Measurements from ENCODE around the gene MRPS2. TPM values are rescaled to one million over a fixed set of nuclear protein-coding genes. Genes with fewer than 3 reads are reported as not detected.
A peak's percentile ranks its signal among the peaks of the same experiment; 100 is the strongest.

MRPS2 gene
- total and polyA plus RNA-seq, 10 of the 15 experiments (the other 5 are each of a cell fraction or from before 2014, with no cell fraction given): 3.3 to 103 (median 69.5) TPM

GRCh38 chr9:135515083-135515951 lies 14.8 kb downstream of the MRPS2 start:
- Histone ChIP-seq H4K20me1 (ENCODE audit: control insufficient read depth, insufficient read depth) (no peaks in the 10 kb centered on the region), H3K36me3 (ENCODE audit: control insufficient read depth in 2 of 2, insufficient read depth in 2 of 2, low read length in 1 of 2) (no peaks in the 10 kb centered on the region), H3K27ac (ENCODE audit: control insufficient read depth, insufficient read depth) (no peak overlapping the region), H3K27me3 (replicated peaks in 1 of 2; ENCODE audit: control insufficient read depth in 2 of 2, insufficient read depth in 2 of 2, low read length in 1 of 2) (no peaks in the 10 kb centered on the region; a peak in 1 of 4 replicates), H3K4me1 (ENCODE audit: control insufficient read depth, insufficient read depth, low read length) (no peaks in the 10 kb centered on the region), H3K9ac (ENCODE audit: control insufficient read depth, insufficient read depth, low read length) (no peak overlapping the region), H3K79me2 (ENCODE audit: control insufficient read depth, insufficient read depth, low read length) (no peaks in the 10 kb centered on the region), H3K9me3 (replicated peaks; ENCODE audit: control insufficient read depth, insufficient read depth, low read length) (no peaks in the 10 kb centered on the region), H3K4me3 (no peak overlapping the region), H2AFZ (ENCODE audit: control insufficient read depth, low read depth, low read length) (no peak overlapping the region), H3K4me2 (ENCODE audit: control insufficient read depth, insufficient read depth) (no peak overlapping the region)
- intact Hi-C loops (cut with micrococcal nuclease; ENCODE audit: unreplicated experiment): no loop called here
- TF ChIP-seq MTA3 (IDR thresholded peaks at IDR 0.05; ENCODE audit: borderline replicate concordance, low read length) (no peak), CBFB (IDR thresholded peaks at IDR 0.05; ENCODE audit: low read depth) (no peak), PAX5 (IDR thresholded peaks at IDR 0.05; ENCODE audit: borderline replicate concordance, low read depth, low read length) (no peak), ZNF274 (IDR thresholded peaks at IDR 0.05; ENCODE audit: insufficient read depth, insufficient read length) (no peak), ESRRA (IDR thresholded peaks at IDR 0.05; ENCODE audit: low read length) (no peak)
- SMC1A ChIA-PET (ENCODE audit: uncharacterized antibody, unreplicated experiment): no interaction called here
- CTCF ChIA-PET: interaction anchor here (0.6 kb wide), 1 partner anchor 9 kb away, joined by 4 read pairs; no protein-coding TSS in a partner anchor
- FAIRE-seq (no peak), ATAC-seq (no peak), DNase-seq (ENCODE audit: low read depth, low spot score) (no peak)
- POLR2A ChIA-PET: no interaction called here
- RAD21 ChIA-PET (ENCODE audit: unreplicated experiment): no interaction called here
- WGBS (ENCODE audit: insufficient coverage, insufficient replicate concordance, low lambda C conversion rate, missing lambda C conversion rate): 54% methylated on average over 29 of the region's 31 CpGs
- no TSS peak for BruUV-seq (replicated peaks)
- in situ Hi-C loops (cut with MboI): no loop called here

- no peak for DNase-seq (ENCODE audit: low read depth, low spot score)
- FAIRE-seq: no peak
- H2AFZ ChIP-seq (ENCODE audit: control insufficient read depth, low read depth, low read length): no peak overlapping the region; the same call in 1 of the 2 replicates
- TF ChIP-seq MEF2B (IDR thresholded peaks at IDR 0.05; ENCODE audit: partially characterized antibody, poor library complexity, severe bottlenecking) (no peak), BACH1 (IDR thresholded peaks at IDR 0.05; ENCODE audit: borderline replicate concordance) (no peak), JUND (IDR thresholded peaks at IDR 0.05; ENCODE audit: low read depth, low read length) (no peak), BRCA1 (IDR thresholded peaks at IDR 0.05; ENCODE audit: low read depth, low read length) (no peak), MAX (IDR thresholded peaks at IDR 0.05; ENCODE audit: low read depth, low read length) (no peak), CTCF (IDR thresholded peaks at IDR 0.05 in 2 of 3, conservative IDR thresholded peaks at IDR 0.05 in 1 of 3; ENCODE audit: control insufficient read depth in 2 of 3, extremely low read depth in 1 of 3, insufficient read depth in 1 of 3, low read depth in 3 of 3, low read length in 3 of 3) (no peak), TBL1XR1 (IDR thresholded peaks at IDR 0.05; ENCODE audit: low read depth, low read length) (no peak), RBBP5 (conservative IDR thresholded peaks at IDR 0.05) (no peak), BMI1 (IDR thresholded peaks at IDR 0.05; ENCODE audit: borderline replicate concordance) (no peak), EGR1 (IDR thresholded peaks at IDR 0.05; ENCODE audit: borderline replicate concordance in 1 of 2, low read depth in 2 of 2, low read length in 2 of 2) (no peak)
These were observed 15.8 kb downstream of the MRPS2 start for GRCh38 chr9:135516132-135516860.

More at GRCh38 chr9:135516132-135516860, 15.8 kb downstream of the MRPS2 start:
- intact Hi-C loops (cut with micrococcal nuclease; ENCODE audit: unreplicated experiment) (no loop called here), in situ Hi-C loops (cut with MboI) (no loop called here)
- RAD21 ChIA-PET (ENCODE audit: unreplicated experiment): no interaction called here
- Histone ChIP-seq H3K79me2 (ENCODE audit: control insufficient read depth, insufficient read depth, low read length) (no peaks in the 10 kb centered on the region), H3K36me3 (ENCODE audit: control insufficient read depth in 2 of 2, insufficient read depth in 2 of 2, low read length in 1 of 2) (no peaks in the 10 kb centered on the region), H3K27ac (ENCODE audit: control insufficient read depth, insufficient read depth) (no peak overlapping the region), H3K27me3 (replicated peaks in 1 of 2; ENCODE audit: control insufficient read depth in 2 of 2, insufficient read depth in 2 of 2, low read length in 1 of 2) (no peaks in the 10 kb centered on the region; a peak in 1 of 4 replicates), H3K4me2 (ENCODE audit: control insufficient read depth, insufficient read depth) (no peak overlapping the region), H3K4me1 (ENCODE audit: control insufficient read depth, insufficient read depth, low read length) (no peaks in the 10 kb centered on the region), H3K4me3 (no peak overlapping the region), H3K9me3 (replicated peaks; ENCODE audit: control insufficient read depth, insufficient read depth, low read length) (no peaks in the 10 kb centered on the region), H3K9ac (ENCODE audit: control insufficient read depth, insufficient read depth, low read length) (no peak overlapping the region), H4K20me1 (ENCODE audit: control insufficient read depth, insufficient read depth) (no peaks in the 10 kb centered on the region)
- CTCF ChIA-PET: no interaction called here
- POLR2A ChIA-PET: no interaction called here
- SMC1A ChIA-PET (ENCODE audit: uncharacterized antibody, unreplicated experiment): no interaction called here
- ATAC-seq: peak; percentile 46
- BruUV-seq (replicated peaks): no TSS peak
- 43% methylated on average over 24 of the region's 25 CpGs for WGBS (ENCODE audit: insufficient coverage, insufficient replicate concordance, low lambda C conversion rate, missing lambda C conversion rate)

Measured in GM12878 (cell line).